GM18868 (cell line): Measurements from ENCODE around the gene LINS1.
"Not testable (repeated sequence)": the region's sequence is repeated elsewhere in the genome, so short reads cannot be mapped to it uniquely, and the experiment has no call there.

Experiments used
- ATAC-seq: cut with Tn5 transposase; IDR thresholded peaks from one replicate; pipeline ENCODE4 v1.9.1; 2021; ENCODE audit warnings: mild to moderate bottlenecking, moderate library complexity; ENCODE audit not compliant: unreplicated experiment

The LINS1 gene

DNA sequence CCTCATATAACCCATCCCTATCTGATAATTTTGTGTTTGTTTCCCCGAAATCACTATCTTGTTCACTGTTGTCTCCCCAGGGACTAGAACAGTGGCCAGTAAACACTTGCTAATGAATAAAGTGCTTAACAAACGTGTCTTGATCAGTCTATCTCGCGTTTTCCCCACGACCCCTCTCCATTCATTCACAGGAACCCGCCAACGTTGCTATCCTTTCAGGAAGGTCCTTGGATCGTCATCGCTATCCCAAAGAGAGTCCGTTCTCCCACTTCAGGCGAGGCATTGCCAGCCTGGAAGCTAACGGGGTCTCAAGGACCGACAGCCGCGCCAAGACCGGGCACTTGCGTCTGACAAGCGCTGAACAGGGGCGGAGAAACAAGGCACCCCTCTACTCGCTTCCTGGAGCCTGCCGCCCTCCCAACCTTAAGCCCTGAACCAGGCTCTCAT lies 344 bp downstream of the LINS1 start:
- ATAC-seq, result peak; percentile 3

DNA sequence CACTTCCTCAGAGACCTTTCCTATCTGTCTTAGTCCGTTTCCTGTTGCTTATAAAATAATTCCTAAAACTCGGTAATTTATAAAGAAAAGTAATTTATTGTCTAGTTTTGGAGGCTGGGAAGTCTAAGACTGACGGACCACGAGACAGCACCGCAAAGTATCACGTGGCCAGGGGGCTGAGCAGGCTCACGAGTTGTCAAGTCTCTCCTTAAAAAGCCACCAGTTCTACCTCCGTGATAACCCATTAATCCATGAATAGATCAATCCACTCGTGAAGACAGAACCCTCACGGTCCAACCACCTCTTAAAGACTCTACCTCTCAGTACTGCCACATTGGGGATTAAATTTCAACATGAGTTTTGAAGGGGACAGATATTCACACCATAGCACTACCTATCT lies 821 bp downstream of the LINS1 start:
- ATAC-seq, result no peak

DNA sequence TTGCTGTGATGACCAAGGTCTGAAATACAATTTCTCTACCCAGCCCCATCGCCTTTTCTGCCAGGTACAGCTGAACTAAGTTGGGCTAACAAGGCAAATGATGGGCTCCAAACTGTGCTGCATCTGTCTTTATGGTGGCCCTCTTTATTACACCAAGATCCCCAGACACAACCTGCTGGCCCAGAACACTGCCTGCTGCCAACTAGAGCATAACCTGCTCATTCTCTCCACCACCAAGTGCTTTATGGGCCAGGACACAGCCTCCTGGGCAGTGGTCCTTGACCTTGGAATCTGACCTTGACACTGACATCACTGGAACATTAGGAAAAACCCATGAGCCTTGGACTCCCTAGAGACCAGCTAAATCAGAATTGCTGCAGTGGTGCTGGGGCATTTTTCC lies 3.3 kb downstream of the LINS1 start:
- no peak for ATAC-seq

DNA sequence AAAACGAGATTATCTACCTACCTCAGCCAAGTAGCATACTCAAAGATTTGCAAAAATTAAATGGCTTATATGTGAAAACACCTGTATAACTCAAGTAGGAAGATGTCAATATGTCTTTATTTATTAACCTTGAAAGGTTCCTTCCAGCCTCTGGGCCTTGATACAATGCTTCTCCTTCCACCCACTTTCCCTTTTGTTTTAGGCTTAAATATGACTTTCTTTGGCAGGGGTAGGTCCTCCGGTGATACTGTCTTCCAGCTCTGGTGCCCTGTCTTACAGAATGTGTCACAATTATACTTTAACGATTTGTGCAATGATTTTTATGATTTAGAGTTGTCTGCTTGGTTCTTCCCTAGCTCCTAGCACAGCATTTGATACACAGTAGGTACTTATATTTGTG lies 4.1 kb downstream of the LINS1 start:
- ATAC-seq, result no peak

DNA sequence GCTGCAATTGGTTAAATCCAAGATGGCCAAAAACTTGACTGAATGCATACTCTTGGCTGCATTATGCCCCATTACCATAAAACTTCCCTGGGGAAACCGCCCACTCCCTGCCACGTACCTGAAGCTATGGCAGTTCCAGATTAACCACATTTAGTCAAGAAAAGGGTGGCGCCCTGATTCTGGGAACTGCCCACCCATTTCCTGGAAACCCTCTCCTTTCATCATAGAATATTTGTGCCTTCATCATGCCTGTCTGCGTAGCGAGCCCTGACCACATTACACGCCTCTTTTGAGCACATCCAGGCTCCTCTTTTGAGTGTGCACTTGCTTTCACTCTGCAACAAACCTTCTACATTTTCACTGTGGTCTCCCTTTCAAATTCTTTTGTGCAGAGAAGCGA lies 5.2 kb downstream of the LINS1 start:
- peak; percentile 84 for ATAC-seq

DNA sequence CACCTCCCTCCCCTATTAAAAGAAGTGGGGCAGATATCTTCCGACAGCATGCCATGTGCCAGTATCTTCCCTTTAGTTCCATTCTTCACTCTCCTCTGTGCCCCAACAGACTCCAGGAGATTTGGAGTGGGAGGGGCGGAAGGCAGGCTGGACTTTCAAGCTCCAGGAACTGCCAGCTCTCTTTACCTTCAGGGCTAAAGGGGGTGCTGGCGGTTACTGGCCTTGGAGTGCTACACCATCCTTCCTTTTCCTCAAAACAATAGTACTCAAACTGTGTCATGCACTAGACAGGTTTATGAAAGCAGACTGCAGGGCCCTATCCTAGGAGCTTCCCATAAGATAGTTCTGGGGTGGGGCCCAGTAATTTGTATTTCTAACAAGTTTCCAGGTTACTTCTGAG lies 6.0 kb downstream of the LINS1 start:
- no peak for ATAC-seq

DNA sequence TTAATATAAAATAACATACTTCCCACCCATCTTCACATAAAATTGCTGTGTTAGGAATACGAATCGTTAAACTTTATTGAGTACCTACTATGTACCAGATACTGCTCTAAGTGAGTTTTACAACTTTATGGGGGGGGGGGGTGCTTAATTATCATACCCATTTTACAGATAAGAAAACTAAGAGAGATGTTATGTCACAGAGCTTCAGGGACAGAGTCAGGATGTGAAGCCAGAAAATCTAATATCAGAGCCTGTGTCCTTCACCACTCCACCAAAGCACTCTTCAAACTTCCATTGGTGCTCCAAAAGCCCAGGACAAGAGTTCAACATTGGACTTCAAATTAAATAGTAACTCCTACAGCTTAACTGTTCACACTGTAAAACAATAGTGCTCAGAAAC lies 8.6 kb downstream of the LINS1 start:
- ATAC-seq, result no peak

DNA sequence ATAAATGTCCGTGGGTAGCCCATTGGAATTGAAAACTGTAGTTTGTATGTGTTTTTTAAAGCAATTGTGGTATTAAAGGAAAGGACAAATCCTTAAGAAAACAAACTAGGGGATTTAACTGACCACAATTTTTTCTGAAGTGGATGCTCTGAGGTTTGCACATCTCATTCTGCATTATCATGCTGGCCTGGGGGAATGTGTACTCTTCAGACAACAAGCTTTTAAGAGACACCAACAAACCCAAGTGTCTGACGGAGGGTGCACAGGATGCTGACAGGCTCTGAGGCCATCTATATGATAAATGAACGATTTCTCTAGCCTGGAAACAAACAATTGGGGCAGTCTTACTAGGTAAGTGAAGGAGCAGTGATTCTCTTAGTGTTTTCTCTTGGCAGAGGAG lies 9.1 kb downstream of the LINS1 start:
- ATAC-seq, result no peak

DNA sequence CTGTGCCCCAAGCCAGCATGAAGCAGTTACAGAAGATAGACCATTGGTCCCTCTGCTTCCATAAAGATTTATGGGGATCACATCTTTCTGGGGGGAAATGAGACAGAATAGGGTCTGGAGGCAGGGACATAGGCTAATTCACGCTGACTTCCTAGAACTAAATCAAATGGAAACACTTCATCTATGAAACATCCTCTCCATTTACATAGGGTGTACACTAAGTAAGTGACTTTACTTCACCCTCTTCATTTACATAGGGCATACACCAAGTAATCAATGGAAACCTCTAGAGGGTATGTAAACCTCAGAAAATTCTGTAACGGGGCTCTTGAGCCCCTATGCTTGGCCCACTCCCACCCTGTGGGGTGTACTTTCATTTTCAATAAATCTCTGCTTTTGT lies 10.1 kb downstream of the LINS1 start:
- no peak for ATAC-seq

DNA sequence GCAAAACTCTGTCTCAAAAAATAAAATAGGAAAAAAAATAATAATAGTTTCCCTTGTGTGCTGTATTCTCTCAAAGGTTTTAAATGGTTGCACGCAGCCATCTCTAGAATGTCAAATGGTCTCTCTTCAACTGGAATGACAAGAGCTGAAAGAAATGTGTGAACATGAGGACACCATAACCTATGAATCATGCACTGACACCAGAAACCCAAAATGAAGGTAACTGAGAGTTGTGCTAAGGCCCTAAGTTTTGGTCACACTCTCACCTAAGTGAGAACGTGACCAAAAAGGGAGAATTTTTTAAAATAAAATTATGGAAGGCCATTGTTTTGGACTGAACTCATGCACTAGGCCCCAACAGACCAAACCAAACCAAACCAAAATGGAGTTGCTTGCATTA lies 10.8 kb downstream of the LINS1 start:
- ATAC-seq, result not testable (repeated sequence)

DNA sequence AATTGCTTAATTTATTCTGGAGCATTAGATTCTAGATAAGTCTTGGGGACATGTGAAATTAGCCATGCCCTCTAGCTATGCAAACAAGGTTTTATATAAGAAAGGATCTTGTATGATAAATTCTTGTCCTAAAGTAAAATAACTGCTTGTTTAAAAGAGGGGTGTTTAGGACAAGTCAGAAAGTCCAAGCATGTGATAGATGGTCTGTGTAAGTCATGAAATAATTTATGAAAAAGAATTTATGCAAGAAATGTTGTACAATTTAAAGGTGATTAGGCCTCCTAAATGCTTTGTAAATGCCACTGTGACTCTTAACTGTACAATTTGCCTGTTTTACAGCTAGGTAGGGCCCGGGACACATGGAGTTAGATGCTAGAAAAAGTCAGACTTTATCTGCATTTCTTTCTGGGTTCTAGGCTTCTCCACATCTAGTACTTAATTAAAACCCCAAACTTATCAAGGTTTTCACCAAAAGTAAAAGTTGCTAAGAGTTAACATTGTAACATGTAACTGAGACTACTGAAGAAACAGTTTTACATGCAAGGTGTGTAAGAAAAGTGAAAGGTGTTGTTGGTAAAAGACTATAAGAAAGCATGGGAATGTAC lies 13.2 kb downstream of the LINS1 start:
- no peak for ATAC-seq

DNA sequence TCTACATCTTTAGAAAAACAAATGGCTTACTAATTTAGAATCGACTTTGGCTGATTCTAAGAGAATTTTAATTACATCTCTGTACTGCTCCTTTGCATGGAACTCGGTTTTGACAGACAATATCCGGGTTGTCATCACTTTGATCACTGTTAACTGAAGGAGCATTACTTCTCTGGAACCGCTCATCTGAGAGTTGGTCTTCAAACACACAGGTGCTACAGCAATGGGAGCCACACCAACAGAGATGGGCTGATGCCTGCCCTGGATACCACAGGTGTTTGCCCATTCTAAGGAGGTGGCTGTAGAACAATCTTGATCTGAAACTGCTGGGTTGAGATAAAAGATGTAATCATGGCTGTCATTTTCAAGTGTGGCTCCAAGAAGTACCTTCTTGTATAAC lies 21.6 kb downstream of the LINS1 start:
- no peak for ATAC-seq

DNA sequence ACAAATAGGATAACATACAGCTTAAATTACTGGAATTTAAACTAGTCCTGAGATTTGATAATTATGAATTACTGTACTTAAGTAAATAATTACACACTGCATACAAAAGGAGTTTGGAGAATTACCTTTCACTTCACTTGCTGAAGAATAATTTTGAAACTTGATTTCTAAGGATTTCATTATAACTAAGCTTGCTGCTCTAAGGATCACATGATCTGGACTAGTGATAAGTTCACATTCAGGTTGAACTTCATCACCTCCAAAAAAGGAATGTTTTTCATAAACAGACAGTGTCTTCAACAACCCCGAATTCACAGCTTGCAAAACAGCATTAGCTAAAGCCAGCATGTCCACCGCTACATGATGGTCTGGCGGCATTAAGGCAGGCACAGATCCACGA lies 28.5 kb downstream of the LINS1 start:
- no peak for ATAC-seq

DNA sequence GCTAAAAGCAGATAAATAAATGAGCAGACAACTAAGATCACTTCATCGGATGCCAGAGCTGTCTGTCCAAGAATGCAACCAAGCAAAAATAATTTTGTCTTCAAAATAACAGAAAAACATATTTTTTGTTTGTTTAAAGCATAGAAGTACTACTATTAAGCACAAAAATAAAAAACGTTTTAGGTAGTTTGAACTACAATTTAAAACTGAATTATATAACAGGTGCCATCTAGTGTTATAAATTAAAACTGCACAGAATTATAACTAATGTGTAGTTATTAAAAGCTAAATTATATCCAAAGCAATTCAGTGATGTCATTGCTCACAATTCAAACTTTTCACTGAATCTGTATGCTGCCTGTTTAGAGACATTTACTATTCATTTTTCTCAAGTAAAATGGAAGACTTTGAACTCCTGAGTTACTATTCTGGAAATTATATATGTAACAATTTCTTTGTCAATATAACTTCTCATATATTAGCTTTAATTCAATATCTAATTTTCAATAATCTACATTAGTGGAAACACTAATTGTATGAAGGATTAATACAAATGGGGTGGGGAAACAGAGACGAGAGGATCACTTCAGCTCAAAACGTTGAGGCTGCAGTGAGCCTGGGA lies 29.5 kb downstream of the LINS1 start:
- no peak for ATAC-seq

DNA sequence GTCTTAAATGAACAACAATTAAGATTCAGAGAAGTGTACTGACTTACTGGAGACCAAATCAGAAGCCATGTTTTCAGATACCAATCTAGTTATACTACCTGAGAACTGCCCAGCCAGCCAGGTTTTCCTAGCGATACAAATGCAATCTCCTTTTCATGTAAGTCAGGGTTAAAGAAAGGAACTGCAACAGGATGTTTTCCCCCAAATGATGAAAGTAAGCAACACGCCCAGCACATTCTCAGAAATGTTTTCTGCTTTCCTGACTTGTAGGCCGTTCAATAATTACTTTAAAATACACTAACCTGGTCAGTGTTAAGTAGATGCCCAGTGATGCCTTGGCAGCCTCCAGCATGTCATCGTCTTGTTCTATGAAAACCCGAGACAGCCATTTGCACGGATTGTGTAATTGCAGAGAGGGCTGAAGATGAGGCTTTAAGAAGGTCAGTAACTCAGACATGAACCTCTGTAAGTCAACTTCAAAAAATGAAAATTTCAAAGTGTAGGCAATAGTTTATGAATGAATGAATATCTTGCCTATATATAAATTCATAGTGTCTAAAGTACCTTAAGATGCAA lies 30.3 kb downstream of the LINS1 start:
- no peak for ATAC-seq

DNA sequence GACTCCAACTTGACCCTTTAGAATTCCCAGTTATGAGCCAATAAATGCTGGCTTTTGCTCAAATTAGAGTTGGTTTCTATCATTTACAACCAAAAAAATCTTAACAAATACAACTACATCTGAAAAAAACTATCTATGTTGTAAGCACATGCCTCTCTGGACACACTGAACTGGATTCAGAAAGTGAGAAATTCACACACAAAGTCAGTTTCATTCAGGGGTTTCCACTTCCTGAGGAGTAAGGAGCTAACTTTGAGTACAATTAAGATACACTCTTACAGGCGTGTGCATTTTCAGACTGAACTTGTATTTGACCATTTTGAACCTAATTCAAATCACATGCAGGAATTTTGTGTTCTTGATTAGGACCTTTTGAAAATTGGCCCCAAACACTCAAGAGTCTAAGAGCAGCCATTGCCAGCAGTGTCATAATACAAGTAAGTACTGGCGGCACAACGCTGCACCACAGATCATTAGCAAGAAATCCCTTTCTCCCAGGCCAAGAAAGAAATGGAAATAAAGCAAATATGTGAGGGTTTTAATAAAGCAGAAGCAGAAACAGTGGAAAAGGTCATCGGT lies 31.2 kb downstream of the LINS1 start:
- peak; percentile 85 for ATAC-seq

DNA sequence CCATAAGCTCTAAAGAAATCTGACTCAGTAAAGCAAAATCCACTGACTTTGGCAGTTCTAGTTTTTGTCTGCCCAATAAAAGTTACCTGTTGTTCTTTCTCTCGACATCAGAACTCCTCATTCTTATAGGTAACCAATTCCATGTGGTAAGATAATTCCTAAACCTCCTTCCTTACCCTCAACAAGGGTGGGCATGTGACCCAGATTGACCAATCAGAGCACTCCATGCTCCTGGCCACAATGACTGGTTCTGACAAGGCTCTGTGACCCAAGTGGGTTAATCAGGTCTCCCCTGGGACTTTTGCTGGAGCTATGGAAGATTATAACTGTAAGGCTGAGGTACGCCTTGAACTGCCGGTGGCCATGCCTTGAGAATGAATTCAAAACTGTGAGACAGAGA lies 31.7 kb downstream of the LINS1 start:
- peak; percentile 28 for ATAC-seq

DNA sequence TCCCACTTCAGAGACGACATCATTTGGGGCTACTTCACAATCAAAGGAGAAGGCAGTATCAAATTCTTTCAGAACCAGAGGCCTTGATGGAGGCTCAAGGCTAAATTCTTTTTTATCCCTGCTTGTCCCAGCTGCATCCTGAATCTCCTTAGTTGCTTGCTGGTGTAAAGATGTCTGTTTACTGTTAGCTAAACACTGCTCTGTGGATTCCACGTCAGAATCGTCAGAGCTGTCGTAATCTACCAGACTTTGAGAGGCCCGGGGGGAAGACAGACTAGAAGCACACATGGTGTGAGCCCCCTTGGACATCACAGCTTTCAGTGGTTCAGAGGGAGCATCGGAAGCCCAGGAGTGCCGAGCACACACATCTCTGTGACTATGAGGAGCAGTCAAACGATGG lies 32.6 kb downstream of the LINS1 start:
- ATAC-seq, result no peak

DNA sequence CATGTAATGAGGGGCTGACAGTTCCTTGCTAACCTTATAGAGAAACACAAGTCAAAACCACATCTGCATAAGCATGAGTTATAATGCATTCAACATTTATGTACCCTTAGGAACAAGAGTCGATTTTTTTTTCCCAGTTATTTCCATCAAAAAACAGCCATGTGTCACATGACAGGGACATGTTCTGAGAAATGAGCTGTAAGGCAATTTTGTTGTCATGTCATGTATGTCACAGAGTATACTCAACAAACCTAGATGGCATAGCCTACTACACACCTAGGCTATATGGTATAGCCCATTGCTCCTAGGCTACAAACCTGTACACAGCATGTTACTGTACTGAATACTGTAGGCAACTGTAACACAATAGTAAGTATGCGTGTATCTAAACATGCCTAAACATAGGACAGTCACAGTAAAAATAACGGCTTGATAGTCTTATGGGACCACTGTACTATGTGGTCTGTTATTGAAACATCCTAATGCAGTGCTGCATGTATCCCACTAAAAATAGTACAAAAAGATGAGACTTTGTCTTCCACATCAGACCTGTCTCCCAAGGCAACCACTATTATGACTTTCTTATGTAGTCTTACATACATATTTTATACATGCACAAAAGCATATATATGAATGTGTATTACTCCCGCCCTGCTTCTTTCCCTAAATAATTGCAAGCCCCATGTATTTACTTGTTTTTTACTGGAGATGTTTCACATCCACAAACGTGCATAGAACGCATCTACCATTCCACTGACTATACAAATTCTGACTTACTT lies 34.9 kb downstream of the LINS1 start:
- no peak for ATAC-seq

DNA sequence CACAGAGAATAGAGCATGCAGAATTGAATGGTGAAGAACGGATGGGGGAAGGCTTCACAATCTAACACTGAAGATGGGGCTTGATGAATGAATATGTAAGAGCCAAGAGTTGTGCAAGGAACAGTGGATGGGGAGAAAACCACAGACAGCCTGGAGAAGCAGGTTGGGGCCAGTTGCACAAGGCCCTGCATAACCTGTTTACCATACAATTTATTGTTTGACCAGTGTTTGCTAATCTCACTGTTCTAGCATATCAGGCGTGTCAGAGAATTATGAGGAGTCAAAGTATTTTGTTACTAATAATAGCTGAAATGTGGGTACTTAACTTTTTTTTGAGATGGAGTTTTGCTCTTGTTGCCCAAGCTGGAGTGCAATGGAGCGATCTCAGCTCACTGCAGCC lies 36.4 kb downstream of the LINS1 start:
- no peak for ATAC-seq

DNA sequence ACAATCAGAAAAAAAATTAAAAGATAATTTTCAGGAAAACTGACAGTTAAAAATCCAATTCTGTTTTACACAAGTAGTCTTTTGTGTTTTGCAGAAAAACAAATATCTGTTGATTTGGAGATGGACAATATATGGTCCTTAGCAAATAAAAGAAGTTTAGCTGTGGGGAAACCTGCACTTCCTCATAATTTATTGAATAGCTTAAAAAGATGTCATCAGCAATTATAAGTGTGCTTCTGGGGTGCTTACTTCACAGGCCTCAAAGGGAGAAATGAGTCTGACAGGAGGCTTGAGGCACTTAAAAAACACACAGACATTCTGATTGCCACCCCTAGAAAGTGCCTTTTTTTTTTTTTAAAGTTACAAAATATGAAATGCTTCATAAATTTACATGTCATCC lies 41.7 kb downstream of the LINS1 start:
- ATAC-seq, result no peak

DNA sequence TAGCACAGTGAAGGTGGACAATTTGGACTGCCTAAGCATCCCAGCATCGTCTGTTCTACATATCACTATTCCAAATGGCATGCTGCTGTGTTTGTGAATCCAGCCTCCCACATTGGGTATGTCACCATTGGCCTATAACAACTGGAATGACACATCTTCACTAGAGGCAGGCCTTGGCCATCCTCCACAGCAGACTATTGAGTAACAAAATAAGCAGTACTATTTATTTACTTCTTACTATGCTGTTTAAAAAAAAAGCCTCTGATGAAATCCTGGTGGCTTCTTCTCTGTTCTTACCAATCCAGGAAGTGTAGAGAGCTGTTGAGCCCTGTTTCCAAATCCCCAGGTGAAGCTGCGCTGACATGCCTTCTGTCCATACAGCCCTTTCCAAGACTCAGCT lies 42.7 kb downstream of the LINS1 start:
- ATAC-seq, result no peak
